ENCODE measurements around the gene ARAP2.

DNA sequence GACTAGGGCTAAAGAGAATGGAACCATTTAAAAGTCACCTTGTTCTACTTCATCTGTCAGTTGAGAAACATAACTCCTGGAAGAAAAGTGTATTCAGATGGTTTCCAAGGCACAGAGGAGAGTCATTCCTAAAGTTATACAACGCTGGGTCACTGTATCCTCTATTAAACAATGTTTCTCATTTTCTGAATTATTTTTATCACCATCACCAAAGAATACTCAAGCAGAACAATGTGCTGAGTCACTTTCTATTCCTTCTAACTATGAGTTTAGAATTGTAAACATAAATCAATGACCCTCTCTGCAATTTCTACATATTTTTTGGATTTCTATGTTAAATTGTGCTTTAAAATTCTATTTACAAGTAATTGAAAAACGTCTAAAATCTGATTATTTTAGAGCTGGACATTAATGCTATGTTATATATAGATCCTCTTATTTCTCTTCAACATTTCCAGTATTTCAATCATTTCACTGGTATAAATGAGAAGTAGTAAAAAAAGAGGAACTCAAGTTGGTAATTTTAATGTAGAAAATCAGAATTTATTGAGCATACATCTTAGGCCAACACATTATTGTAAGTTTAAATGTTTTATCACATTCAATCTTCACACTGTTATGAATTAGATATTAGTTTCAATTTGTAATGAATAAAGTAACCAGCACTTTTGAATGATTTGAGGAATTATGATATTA, 44.6 kb upstream of the ARAP2 start:
- TF ChIP-seq ZNF292 (tag by site-specific recombination; IDR thresholded peaks at IDR 0.05; ENCODE audit: borderline replicate concordance, low read depth) (no peak), YY2 (tag by site-specific recombination; IDR thresholded peaks at IDR 0.05) (no peak), ZNF274 (IDR thresholded peaks at IDR 0.05; ENCODE audit: low read length) (no peak), ZNF274 (tag by site-specific recombination; IDR thresholded peaks at IDR 0.05; ENCODE audit: borderline replicate concordance) (no peak), ZNF223 (tag by site-specific recombination; IDR thresholded peaks at IDR 0.05) (no peak), ZNF776 (tag by site-specific recombination; IDR thresholded peaks at IDR 0.05; ENCODE audit: borderline replicate concordance) (no peak), SP2 (tag by site-specific recombination; IDR thresholded peaks at IDR 0.05) (no peak), PRDM1 (tag by site-specific recombination; IDR thresholded peaks at IDR 0.05) (no peak)
- TF ChIP-seq, protein P1, sequence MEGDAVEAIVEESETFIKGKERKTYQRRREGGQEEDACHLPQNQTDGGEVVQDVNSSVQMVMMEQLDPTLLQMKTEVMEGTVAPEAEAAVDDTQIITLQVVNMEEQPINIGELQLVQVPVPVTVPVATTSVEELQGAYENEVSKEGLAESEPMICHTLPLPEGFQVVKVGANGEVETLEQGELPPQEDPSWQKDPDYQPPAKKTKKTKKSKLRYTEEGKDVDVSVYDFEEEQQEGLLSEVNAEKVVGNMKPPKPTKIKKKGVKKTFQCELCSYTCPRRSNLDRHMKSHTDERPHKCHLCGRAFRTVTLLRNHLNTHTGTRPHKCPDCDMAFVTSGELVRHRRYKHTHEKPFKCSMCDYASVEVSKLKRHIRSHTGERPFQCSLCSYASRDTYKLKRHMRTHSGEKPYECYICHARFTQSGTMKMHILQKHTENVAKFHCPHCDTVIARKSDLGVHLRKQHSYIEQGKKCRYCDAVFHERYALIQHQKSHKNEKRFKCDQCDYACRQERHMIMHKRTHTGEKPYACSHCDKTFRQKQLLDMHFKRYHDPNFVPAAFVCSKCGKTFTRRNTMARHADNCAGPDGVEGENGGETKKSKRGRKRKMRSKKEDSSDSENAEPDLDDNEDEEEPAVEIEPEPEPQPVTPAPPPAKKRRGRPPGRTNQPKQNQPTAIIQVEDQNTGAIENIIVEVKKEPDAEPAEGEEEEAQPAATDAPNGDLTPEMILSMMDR (tag by site-specific recombination; IDR thresholded peaks at IDR 0.05): no peak
- TF ChIP-seq, protein P2, sequence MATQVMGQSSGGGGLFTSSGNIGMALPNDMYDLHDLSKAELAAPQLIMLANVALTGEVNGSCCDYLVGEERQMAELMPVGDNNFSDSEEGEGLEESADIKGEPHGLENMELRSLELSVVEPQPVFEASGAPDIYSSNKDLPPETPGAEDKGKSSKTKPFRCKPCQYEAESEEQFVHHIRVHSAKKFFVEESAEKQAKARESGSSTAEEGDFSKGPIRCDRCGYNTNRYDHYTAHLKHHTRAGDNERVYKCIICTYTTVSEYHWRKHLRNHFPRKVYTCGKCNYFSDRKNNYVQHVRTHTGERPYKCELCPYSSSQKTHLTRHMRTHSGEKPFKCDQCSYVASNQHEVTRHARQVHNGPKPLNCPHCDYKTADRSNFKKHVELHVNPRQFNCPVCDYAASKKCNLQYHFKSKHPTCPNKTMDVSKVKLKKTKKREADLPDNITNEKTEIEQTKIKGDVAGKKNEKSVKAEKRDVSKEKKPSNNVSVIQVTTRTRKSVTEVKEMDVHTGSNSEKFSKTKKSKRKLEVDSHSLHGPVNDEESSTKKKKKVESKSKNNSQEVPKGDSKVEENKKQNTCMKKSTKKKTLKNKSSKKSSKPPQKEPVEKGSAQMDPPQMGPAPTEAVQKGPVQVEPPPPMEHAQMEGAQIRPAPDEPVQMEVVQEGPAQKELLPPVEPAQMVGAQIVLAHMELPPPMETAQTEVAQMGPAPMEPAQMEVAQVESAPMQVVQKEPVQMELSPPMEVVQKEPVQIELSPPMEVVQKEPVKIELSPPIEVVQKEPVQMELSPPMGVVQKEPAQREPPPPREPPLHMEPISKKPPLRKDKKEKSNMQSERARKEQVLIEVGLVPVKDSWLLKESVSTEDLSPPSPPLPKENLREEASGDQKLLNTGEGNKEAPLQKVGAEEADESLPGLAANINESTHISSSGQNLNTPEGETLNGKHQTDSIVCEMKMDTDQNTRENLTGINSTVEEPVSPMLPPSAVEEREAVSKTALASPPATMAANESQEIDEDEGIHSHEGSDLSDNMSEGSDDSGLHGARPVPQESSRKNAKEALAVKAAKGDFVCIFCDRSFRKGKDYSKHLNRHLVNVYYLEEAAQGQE (tag by site-specific recombination; IDR thresholded peaks at IDR 0.05): no peak
- TF ChIP-seq, protein P3, sequence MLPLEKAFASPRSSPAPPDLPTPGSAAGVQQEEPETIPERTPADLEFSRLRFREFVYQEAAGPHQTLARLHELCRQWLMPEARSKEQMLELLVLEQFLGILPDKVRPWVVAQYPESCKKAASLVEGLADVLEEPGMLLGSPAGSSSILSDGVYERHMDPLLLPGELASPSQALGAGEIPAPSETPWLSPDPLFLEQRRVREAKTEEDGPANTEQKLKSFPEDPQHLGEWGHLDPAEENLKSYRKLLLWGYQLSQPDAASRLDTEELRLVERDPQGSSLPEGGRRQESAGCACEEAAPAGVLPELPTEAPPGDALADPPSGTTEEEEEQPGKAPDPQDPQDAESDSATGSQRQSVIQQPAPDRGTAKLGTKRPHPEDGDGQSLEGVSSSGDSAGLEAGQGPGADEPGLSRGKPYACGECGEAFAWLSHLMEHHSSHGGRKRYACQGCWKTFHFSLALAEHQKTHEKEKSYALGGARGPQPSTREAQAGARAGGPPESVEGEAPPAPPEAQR (tag by site-specific recombination; IDR thresholded peaks at IDR 0.05): no peak

Data from HEK293 (cell line).